ENCODE data around the gene UXS1. TPM values are rescaled to one million over a fixed set of nuclear protein-coding genes. Genes with fewer than 3 reads are reported as not detected.
"Not testable (repeated sequence)": the region's sequence is repeated elsewhere in the genome, so short reads cannot be mapped to it uniquely, and the experiment has no call there.

UXS1 gene
- total RNA-seq, 3 donors from 2014 or later, result 29.4 to 33.9 (median 30.3) TPM

DNA sequence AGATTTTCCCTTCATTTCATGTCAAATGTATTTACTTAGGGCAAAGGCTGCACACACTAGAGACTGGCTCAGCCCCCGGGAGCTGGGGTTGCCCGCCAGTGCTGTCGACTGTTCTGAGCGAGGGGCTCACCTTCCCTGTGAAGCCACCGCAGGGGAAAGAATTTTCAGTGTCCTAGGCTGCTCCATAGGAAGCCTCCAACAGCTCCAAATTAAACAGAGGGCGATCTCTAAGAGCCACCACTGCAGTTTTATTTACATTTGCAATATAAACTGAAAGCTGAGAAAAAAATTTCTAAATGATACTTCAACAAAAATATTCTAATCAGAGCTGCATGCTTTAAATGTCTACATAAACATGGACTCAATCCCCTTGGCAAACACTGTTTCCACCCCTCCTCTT lies 54.0 kb downstream of the UXS1 start:
- Mint-ChIP-seq H3K27me3 (ENCODE audit: low read depth) (no peaks in the 10 kb centered on the region), H3K36me3 (ENCODE audit: insufficient read depth) (peaks cover 36% of the 10 kb centered on the region), H3K4me3 (no peak overlapping the region), H3K9me3 (no peaks in the 10 kb centered on the region), H3K4me1 (ENCODE audit: low read depth) (peaks cover 66% of the 10 kb centered on the region)
- DNase-seq (no peak), ATAC-seq (no peak)

DNA sequence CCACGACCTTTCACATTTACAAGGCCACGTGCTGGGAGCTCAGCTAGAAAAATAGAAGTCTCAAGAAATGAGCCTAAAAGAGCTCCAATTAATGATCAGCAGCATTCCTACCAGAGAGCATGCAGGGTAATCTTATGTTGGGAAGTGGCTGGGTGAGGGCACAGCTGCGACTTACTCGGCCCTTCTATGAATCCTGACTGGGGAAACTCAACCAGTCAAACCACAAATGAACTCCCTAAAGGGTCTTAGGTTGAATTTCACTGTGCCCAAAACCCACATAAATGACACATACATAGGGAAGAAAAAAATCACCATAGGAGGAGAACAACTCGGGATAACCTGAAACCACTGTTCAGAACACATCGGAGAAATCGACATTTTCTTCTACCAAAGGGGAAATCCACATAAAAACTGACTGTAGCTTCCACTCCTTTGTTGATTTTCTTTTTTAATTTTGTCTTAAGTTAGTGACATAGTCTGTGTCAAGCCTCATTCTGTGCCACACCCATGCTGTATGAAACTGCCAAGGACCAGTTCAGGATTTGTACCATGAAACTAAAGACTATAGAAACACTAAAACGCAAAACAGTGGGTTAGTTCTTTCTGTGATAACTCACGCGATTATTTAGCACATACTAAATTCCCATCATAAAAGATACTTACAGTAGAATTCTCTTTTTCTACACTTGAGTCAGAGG lies 54.7 kb downstream of the UXS1 start:
- H3K27me3 Mint-ChIP-seq (ENCODE audit: low read depth), result no peaks in the 10 kb centered on the region
- peak overlapping the region; percentile 83 for H3K4me3 Mint-ChIP-seq
- peaks cover 33% of the 10 kb centered on the region for H3K36me3 Mint-ChIP-seq (ENCODE audit: insufficient read depth)
- peak; percentile 33 to 39 for ATAC-seq
- no peak for DNase-seq
- H3K4me1 Mint-ChIP-seq (ENCODE audit: low read depth), result peaks cover 59% of the 10 kb centered on the region
- H3K9me3 Mint-ChIP-seq, result no peaks in the 10 kb centered on the region

- Mint-ChIP-seq H3K4me1 (ENCODE audit: low read depth) (peaks cover 52% of the 10 kb centered on the region), H3K9me3 (no peaks in the 10 kb centered on the region), H3K36me3 (ENCODE audit: insufficient read depth) (peaks cover 26% of the 10 kb centered on the region), H3K4me3 (peak overlapping the region; percentile 83), H3K27me3 (ENCODE audit: low read depth) (no peaks in the 10 kb centered on the region)
- DNase-seq (no peak), ATAC-seq (peak in 1 of 2 donors; percentile 8)
Measured at GRCh38 chr2:106138543-106139237, 55.4 kb downstream of the UXS1 start.

DNA sequence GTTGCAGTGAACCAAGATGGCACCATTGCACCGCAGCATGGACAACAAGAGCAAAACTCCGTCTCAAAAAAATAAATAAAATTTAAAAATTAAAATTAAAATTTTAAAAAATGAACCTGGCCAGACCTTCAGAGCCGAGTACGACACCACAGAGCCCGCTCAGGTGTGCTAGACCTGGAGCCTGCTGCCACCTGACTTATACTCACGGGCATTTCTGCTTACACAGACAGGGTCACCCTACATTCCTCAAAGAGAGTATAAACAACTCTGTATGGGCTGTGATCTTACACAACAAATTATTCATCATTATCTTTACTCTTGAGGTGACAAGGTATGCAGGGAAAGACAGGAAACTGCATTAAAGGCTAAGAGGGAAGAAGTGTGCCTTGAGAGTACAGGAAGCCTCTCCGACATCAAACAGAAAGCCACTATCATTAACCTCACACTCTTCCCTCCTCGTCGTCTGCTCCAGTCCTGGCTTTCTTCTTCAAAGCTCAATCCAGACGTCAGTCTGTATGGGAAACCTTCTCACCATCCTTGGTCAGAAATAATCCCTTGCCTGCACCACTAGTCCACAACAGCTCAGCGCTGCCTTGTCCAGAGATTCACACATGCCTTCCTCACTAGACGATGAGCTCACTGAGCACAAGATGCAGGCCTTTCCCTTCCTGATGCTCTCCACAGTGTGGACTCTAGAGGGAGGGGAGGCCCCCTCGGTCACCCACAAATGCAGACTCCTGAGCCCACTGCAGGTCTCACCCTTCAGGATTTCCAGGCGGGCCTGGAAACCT lies 56.2 kb downstream of the UXS1 start:
- H3K9me3 Mint-ChIP-seq, result no peaks in the 10 kb centered on the region
- peak; percentile 45 to 53 for ATAC-seq
- peak overlapping the region; percentile 83 for H3K4me3 Mint-ChIP-seq
- peaks cover 47% of the 10 kb centered on the region for H3K4me1 Mint-ChIP-seq (ENCODE audit: low read depth)
- H3K36me3 Mint-ChIP-seq (ENCODE audit: insufficient read depth), result peaks cover 23% of the 10 kb centered on the region
- DNase-seq, result no peak
- H3K27me3 Mint-ChIP-seq (ENCODE audit: low read depth), result no peaks in the 10 kb centered on the region

GRCh38 chr2:106131192-106131591 lies 62.9 kb downstream of the UXS1 start:
- H3K27me3 Mint-ChIP-seq (ENCODE audit: low read depth); ATAC-seq; H3K9me3 Mint-ChIP-seq; DNase-seq; H3K4me3 Mint-ChIP-seq: not testable (repeated sequence)
- H3K36me3 Mint-ChIP-seq (ENCODE audit: insufficient read depth), result peaks cover 23% of the 10 kb centered on the region
- H3K4me1 Mint-ChIP-seq (ENCODE audit: low read depth), result peaks cover 22% of the 10 kb centered on the region

- no peak for DNase-seq
- peak overlapping the region; percentile 35 for H3K4me3 Mint-ChIP-seq
- H3K4me1 Mint-ChIP-seq (ENCODE audit: low read depth), result peaks cover 22% of the 10 kb centered on the region
- no peaks in the 10 kb centered on the region for H3K27me3 Mint-ChIP-seq (ENCODE audit: low read depth)
- no peaks in the 10 kb centered on the region for H3K9me3 Mint-ChIP-seq
- peaks cover 25% of the 10 kb centered on the region for H3K36me3 Mint-ChIP-seq (ENCODE audit: insufficient read depth)
- no peak for ATAC-seq
Measured at GRCh38 chr2:106130251-106130998, 63.7 kb downstream of the UXS1 start.

DNA sequence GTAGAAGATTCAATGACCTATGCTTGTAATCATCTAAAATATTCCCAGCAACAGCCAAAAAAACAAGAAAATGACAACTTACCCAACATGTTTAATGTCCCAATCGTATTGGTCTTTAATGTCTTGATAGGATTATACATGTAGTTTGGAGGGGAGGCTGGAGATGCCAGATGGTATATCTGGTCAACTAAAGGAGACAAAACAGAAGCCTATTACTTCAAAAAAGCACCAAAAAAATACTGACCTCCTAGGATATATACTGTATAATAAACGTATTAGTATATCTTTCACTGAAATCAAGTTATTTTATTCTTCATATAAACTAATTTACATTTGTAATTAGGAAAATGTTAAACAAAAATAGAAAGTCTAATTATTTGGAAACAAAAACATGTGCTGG lies 64.5 kb downstream of the UXS1 start:
- no peaks in the 10 kb centered on the region for H3K9me3 Mint-ChIP-seq
- H3K4me3 Mint-ChIP-seq, result no peak overlapping the region
- DNase-seq, result no peak
- ATAC-seq, result no peak
- peaks cover 22% of the 10 kb centered on the region for H3K4me1 Mint-ChIP-seq (ENCODE audit: low read depth)
- peaks cover 31% of the 10 kb centered on the region for H3K36me3 Mint-ChIP-seq (ENCODE audit: insufficient read depth)
- no peaks in the 10 kb centered on the region for H3K27me3 Mint-ChIP-seq (ENCODE audit: low read depth)

DNA sequence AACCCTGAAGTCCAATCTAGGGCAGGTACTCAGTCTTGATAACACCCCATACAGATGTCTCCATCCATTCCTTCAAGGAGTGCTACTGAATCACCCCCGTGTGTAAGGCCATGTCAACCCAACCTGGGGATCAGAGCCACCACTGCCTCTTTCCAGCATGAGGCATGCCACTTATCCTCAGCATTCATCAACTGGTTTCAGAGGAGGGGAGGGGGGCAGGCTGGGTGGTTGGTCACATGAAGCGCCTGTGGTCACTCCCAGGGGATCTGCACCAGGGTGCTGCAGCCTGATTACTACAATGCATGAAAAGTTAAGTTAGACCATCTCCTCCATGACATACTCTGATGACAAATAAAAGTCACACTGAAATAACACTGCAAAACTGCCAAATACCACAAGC lies 65.0 kb downstream of the UXS1 start:
- H3K36me3 Mint-ChIP-seq (ENCODE audit: insufficient read depth), result peaks cover 35% of the 10 kb centered on the region
- no peaks in the 10 kb centered on the region for H3K9me3 Mint-ChIP-seq
- no peak for ATAC-seq
- no peak overlapping the region for H3K4me3 Mint-ChIP-seq
- H3K4me1 Mint-ChIP-seq (ENCODE audit: low read depth), result peaks cover 22% of the 10 kb centered on the region
- no peaks in the 10 kb centered on the region for H3K27me3 Mint-ChIP-seq (ENCODE audit: low read depth)
- no peak for DNase-seq

GRCh38 chr2:106127776-106128268 lies 66.3 kb downstream of the UXS1 start:
- no peaks in the 10 kb centered on the region for H3K27me3 Mint-ChIP-seq (ENCODE audit: low read depth)
- ATAC-seq (no peak), DNase-seq (no peak)
- no peak overlapping the region for H3K4me3 Mint-ChIP-seq
- H3K9me3 Mint-ChIP-seq, result no peaks in the 10 kb centered on the region
- peaks cover 22% of the 10 kb centered on the region for H3K4me1 Mint-ChIP-seq (ENCODE audit: low read depth)
- H3K36me3 Mint-ChIP-seq (ENCODE audit: insufficient read depth), result peaks cover 39% of the 10 kb centered on the region

GRCh38 chr2:106127282-106127771 lies 66.8 kb downstream of the UXS1 start:
- no peaks in the 10 kb centered on the region for H3K9me3 Mint-ChIP-seq
- no peaks in the 10 kb centered on the region for H3K27me3 Mint-ChIP-seq (ENCODE audit: low read depth)
- H3K36me3 Mint-ChIP-seq (ENCODE audit: insufficient read depth), result peaks cover 39% of the 10 kb centered on the region
- no peak overlapping the region for H3K4me3 Mint-ChIP-seq
- peaks cover 22% of the 10 kb centered on the region for H3K4me1 Mint-ChIP-seq (ENCODE audit: low read depth)
- peak; percentile 57 to 61 for ATAC-seq
- no peak for DNase-seq

GRCh38 chr2:106126705-106127281 lies 67.3 kb downstream of the UXS1 start:
- Mint-ChIP-seq H3K9me3 (no peaks in the 10 kb centered on the region), H3K36me3 (ENCODE audit: insufficient read depth) (peaks cover 41% of the 10 kb centered on the region), H3K4me3 (no peak overlapping the region), H3K4me1 (ENCODE audit: low read depth) (peaks cover 22% of the 10 kb centered on the region), H3K27me3 (ENCODE audit: low read depth) (no peaks in the 10 kb centered on the region)
- DNase-seq, result no peak
- ATAC-seq, result no peak

DNA sequence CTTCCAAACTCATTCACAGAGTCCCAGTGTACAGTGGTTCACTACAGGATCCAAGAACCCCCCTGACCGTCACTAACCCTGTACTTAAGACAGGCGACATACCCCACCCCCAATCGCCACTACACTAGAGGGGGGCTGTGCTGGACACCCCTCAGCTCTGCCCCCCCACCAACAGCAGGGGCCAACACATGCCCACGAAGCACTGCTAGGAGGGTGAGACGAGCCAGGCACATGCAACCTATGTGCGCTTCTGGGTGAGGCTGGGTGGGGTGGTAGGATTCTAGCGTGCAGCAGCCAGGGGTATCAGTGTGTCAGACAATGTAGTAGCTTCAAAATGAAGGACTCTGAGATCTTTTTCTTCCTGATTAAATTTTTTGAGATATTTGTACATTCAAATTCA lies 67.8 kb downstream of the UXS1 start:
- Mint-ChIP-seq H3K27me3 (ENCODE audit: low read depth) (no peaks in the 10 kb centered on the region), H3K4me3 (no peak overlapping the region), H3K4me1 (ENCODE audit: low read depth) (peaks cover 22% of the 10 kb centered on the region), H3K9me3 (no peaks in the 10 kb centered on the region), H3K36me3 (ENCODE audit: insufficient read depth) (peaks cover 41% of the 10 kb centered on the region)
- ATAC-seq (no peak), DNase-seq (no peak)

- Mint-ChIP-seq H3K9me3 (no peaks in the 10 kb centered on the region), H3K27me3 (ENCODE audit: low read depth) (no peaks in the 10 kb centered on the region), H3K36me3 (ENCODE audit: insufficient read depth) (peaks cover 41% of the 10 kb centered on the region), H3K4me1 (ENCODE audit: low read depth) (peaks cover 17% of the 10 kb centered on the region), H3K4me3 (no peak overlapping the region)
- ATAC-seq (no peak), DNase-seq (no peak)
Measured at GRCh38 chr2:106124905-106125549, 69.1 kb downstream of the UXS1 start.

All from activated T-cell treated with anti-CD3 and anti-CD28 coated beads, Interleukin-2, amount 50 U/mL, for 4 hours (primary cell).